ENCODE measurements around the gene CCL28. TPM values are rescaled to one million over a fixed set of nuclear protein-coding genes. Genes with fewer than 3 reads are reported as not detected.
"Not testable (repeated sequence)": the region's sequence is repeated elsewhere in the genome, so short reads cannot be mapped to it uniquely, and the experiment has no call there.

CCL28 gene, protein sequence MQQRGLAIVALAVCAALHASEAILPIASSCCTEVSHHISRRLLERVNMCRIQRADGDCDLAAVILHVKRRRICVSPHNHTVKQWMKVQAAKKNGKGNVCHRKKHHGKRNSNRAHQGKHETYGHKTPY
- 15.6 TPM for polyA plus RNA-seq (2013)

DNA sequence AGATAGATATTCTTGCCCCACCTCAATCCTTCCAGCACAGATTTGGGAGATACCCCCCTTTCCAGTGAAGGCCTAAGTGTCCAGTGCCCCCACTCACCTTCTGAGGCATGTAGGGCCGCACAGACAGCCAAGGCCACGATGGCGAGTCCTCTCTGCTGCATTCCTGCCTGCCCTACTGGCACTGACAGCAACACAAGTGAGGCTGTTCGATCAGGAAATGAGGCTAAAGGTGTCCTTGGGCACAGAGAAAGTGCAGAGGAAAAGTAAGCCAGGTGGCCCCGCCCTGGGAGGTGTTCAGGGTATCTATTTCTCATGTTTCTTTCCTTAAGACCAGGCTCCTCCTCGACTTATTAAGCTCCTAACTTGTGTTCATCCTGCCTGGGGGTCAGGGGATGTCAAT is at the start of gene CCL28:
Gene CCL28 (minus strand): TSS at position 236 of the 400 bp plus-strand sequence. CDS start 75 bp downstream, at position 161.
- no peaks in the 10 kb centered on the region for H3K9me3 ChIP-seq (ENCODE audit: control extremely low read depth in 1 of 5, control insufficient read depth in 4 of 5, insufficient read depth in 2 of 5, low read depth in 1 of 5, low read length in 4 of 5)
- H3K27me3 ChIP-seq (replicated peaks in 2 of 5; ENCODE audit: control insufficient read depth in 4 of 5, insufficient read depth in 5 of 5, low read length in 4 of 5) = no peaks in the 10 kb centered on the region
- POLR2A ChIA-PET = no interaction called here
- H3K4me1 ChIP-seq (ENCODE audit: control extremely low read depth in 1 of 4, control insufficient read depth in 4 of 4, insufficient read depth in 4 of 4, low read length in 3 of 4) = no peaks in the 10 kb centered on the region
- CTCF ChIA-PET = interaction anchor here (1.2 kb wide), 1 partner anchor 63 kb away, joined by 3 read pairs; no protein-coding TSS in a partner anchor
- H3K4me3 ChIP-seq (ENCODE audit: control insufficient read depth in 1 of 7, extremely low read depth in 1 of 7, insufficient read depth in 4 of 7, low read depth in 2 of 7, low read length in 6 of 7) = no peak within 1 kb of the TSS
- no peak within 1 kb of the TSS for H3K27ac ChIP-seq (ENCODE audit: insufficient read depth in 1 of 2, low read depth in 1 of 2, low read length in 2 of 2, poor library complexity in 1 of 2, severe bottlenecking in 2 of 2)
- no peak for DNase-seq
- no peaks in the 10 kb centered on the region for H3K36me3 ChIP-seq (ENCODE audit: control insufficient read depth in 4 of 4, insufficient read depth in 4 of 4, low read length in 3 of 4)
- WGBS (ENCODE audit: insufficient coverage) = 98% methylated on average over 5 of the region's 6 CpGs

DNA sequence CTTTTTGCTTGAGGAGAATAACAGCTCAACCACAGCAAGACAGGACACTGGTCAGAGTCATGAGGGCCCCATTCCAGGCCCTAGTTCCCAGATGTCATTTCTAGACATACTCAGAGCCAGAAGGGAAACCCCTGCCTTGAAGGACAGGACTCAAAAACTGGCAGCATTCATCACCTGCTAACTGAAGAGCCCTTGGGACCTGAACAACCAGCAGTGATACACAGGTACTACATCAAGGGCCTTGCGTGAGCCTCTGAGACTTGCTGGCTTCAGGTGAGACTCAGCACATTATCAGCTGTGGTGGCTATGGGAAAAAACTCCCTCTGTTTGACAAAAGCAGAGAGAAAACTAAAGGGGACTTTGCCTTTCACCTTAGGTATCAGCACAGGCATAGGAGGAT is 48.9 kb upstream of the CCL28 start:
- 100% methylated on average over 1 of the region's 1 CpG for WGBS (ENCODE audit: insufficient coverage)
- no peak overlapping the region for H3K4me3 ChIP-seq (ENCODE audit: control insufficient read depth in 1 of 7, extremely low read depth in 1 of 7, insufficient read depth in 4 of 7, low read depth in 2 of 7, low read length in 6 of 7)
- ChIA-PET CTCF (no interaction called here), POLR2A (no interaction called here)
- H3K4me1 ChIP-seq (ENCODE audit: control extremely low read depth in 1 of 4, control insufficient read depth in 4 of 4, insufficient read depth in 4 of 4, low read length in 3 of 4) = no peaks in the 10 kb centered on the region
- H3K27ac ChIP-seq (ENCODE audit: insufficient read depth in 1 of 2, low read depth in 1 of 2, low read length in 2 of 2, poor library complexity in 1 of 2, severe bottlenecking in 2 of 2) = no peak overlapping the region
- H3K9me3 ChIP-seq (ENCODE audit: control extremely low read depth in 1 of 5, control insufficient read depth in 4 of 5, insufficient read depth in 2 of 5, low read depth in 1 of 5, low read length in 4 of 5) = peaks cover 2 to 38% (median 6%) of the 10 kb centered on the region in 5 experiments
- DNase-seq = no peak
- peaks cover 0 to 19% (median 1%) of the 10 kb centered on the region in 4 experiments for H3K36me3 ChIP-seq (ENCODE audit: control insufficient read depth in 4 of 4, insufficient read depth in 4 of 4, low read length in 3 of 4)
- no peaks in the 10 kb centered on the region for H3K27me3 ChIP-seq (replicated peaks in 2 of 5; ENCODE audit: control insufficient read depth in 4 of 5, insufficient read depth in 5 of 5, low read length in 4 of 5)

DNA sequence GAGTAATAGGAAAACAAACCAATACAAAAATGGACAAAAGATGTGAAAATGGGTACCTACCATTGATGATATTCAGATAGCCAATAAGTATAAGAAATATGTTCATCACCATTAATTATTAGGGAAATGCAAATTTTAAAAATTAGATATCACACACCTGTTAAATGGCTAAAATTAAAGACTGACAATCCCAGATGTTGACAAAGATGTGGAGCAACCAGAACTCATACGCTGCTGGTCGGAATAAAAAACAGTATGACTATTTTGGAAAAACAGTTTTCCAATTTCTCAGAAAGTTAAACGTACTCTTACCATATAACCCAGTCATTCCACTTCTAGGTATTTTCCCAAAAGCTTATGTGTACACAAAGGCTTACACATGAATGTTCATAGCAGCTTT is 44.4 kb upstream of the CCL28 start:
- ChIA-PET CTCF (interaction anchor here (2.1 kb wide), 1 partner anchor 13 kb away, joined by 6 read pairs; no protein-coding TSS in a partner anchor), POLR2A (no interaction called here)
- Histone ChIP-seq H3K27me3 (replicated peaks in 2 of 5; ENCODE audit: control insufficient read depth in 4 of 5, insufficient read depth in 5 of 5, low read length in 4 of 5) (no peaks in the 10 kb centered on the region), H3K4me1 (ENCODE audit: control extremely low read depth in 1 of 4, control insufficient read depth in 4 of 4, insufficient read depth in 4 of 4, low read length in 3 of 4) (no peaks in the 10 kb centered on the region), H3K36me3 (ENCODE audit: control insufficient read depth in 4 of 4, insufficient read depth in 4 of 4, low read length in 3 of 4) (peaks cover 0 to 26% (median 3%) of the 10 kb centered on the region in 4 experiments), H3K9me3 (ENCODE audit: control extremely low read depth in 1 of 5, control insufficient read depth in 4 of 5, insufficient read depth in 2 of 5, low read depth in 1 of 5, low read length in 4 of 5) (peaks cover 2 to 35% (median 9%) of the 10 kb centered on the region in 5 experiments), H3K4me3 (ENCODE audit: control insufficient read depth in 1 of 7, extremely low read depth in 1 of 7, insufficient read depth in 4 of 7, low read depth in 2 of 7, low read length in 6 of 7) (no peak overlapping the region), H3K27ac (ENCODE audit: insufficient read depth in 1 of 2, low read depth in 1 of 2, low read length in 2 of 2, poor library complexity in 1 of 2, severe bottlenecking in 2 of 2) (no peak overlapping the region)
- DNase-seq = no peak
- 94% methylated on average over 3 of the region's 3 CpGs for WGBS (ENCODE audit: insufficient coverage)

DNA sequence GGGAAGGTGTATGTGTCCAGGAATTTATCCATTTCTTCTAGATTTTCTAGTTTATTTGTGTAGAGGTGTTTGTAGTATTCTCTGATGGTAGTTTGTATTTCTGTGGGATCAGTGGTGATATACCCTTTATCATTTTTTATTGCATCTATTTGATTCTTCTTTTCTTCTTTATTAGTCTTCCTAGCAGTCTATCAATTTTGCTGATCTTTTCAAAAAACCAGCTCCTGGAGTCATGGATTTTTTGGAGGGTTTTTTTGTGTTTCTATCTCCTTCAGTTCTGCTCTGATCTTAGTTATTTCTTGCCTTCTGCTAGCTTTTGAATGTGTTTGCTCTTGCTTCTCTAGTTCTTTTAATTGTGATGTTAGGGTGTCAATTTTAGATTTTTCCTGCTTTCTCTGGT is 29.4 kb upstream of the CCL28 start:
- H3K27me3 ChIP-seq (replicated peaks in 2 of 5; ENCODE audit: control insufficient read depth in 4 of 5, insufficient read depth in 5 of 5, low read length in 4 of 5); CTCF ChIA-PET; H3K27ac ChIP-seq (ENCODE audit: insufficient read depth in 1 of 2, low read depth in 1 of 2, low read length in 2 of 2, poor library complexity in 1 of 2, severe bottlenecking in 2 of 2); H3K4me3 ChIP-seq (ENCODE audit: control insufficient read depth in 1 of 7, extremely low read depth in 1 of 7, insufficient read depth in 4 of 7, low read depth in 2 of 7, low read length in 6 of 7); H3K4me1 ChIP-seq (ENCODE audit: control extremely low read depth in 1 of 4, control insufficient read depth in 4 of 4, insufficient read depth in 4 of 4, low read length in 3 of 4); DNase-seq; POLR2A ChIA-PET: not testable (repeated sequence)
- peaks cover 0 to 12% (median 2%) of the 10 kb centered on the region in 5 experiments for H3K9me3 ChIP-seq (ENCODE audit: control extremely low read depth in 1 of 5, control insufficient read depth in 4 of 5, insufficient read depth in 2 of 5, low read depth in 1 of 5, low read length in 4 of 5)
- peaks cover 0 to 21% (median 6%) of the 10 kb centered on the region in 4 experiments for H3K36me3 ChIP-seq (ENCODE audit: control insufficient read depth in 4 of 4, insufficient read depth in 4 of 4, low read length in 3 of 4)

DNA sequence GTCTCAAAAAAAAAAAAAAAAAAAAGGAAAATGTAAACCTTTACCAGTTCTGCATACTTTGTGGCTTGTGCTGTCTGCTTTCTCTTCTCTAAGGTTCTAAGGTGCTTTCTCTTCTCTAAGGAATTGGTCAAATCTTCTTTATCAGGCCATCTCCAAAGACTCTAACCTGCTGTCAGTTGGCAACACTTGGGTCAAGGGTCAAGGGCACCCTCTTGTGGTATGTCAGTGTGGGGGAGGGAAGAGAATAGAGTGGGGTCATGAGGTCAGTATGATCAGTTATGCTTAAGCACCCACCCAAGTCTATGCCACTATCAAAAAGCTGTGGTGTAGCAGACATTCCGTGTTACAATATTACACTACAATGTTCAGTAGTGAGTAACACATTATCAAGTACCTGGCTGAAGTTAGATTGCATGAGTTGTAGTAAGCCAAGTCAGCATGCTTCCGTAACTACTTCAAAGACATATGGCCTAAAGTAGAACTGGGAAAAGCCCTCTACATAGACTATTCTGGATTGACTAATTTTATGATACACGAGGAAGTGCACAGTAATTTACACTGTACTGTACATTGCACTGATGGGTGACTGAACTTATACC is 25.0 kb upstream of the CCL28 start:
- ChIA-PET CTCF (interaction anchor here (1.2 kb wide), 1 partner anchor 12 kb away, joined by 3 read pairs; no protein-coding TSS in a partner anchor), POLR2A (interaction anchor here (0.5 kb wide), 1 partner anchor 14 kb away, joined by 4 read pairs; no protein-coding TSS in a partner anchor)
- Histone ChIP-seq H3K27ac (ENCODE audit: insufficient read depth in 1 of 2, low read depth in 1 of 2, low read length in 2 of 2, poor library complexity in 1 of 2, severe bottlenecking in 2 of 2) (no peak overlapping the region), H3K4me1 (ENCODE audit: control extremely low read depth in 1 of 4, control insufficient read depth in 4 of 4, insufficient read depth in 4 of 4, low read length in 3 of 4) (peaks cover 0 to 12% (median 0%) of the 10 kb centered on the region in 4 experiments), H3K36me3 (ENCODE audit: control insufficient read depth in 4 of 4, insufficient read depth in 4 of 4, low read length in 3 of 4) (no peaks in the 10 kb centered on the region), H3K27me3 (replicated peaks in 2 of 5; ENCODE audit: control insufficient read depth in 4 of 5, insufficient read depth in 5 of 5, low read length in 4 of 5) (no peaks in the 10 kb centered on the region), H3K9me3 (ENCODE audit: control extremely low read depth in 1 of 5, control insufficient read depth in 4 of 5, insufficient read depth in 2 of 5, low read depth in 1 of 5, low read length in 4 of 5) (peaks cover 0 to 2% (median 0%) of the 10 kb centered on the region in 5 experiments), H3K4me3 (ENCODE audit: control insufficient read depth in 1 of 7, extremely low read depth in 1 of 7, insufficient read depth in 4 of 7, low read depth in 2 of 7, low read length in 6 of 7) (no peak overlapping the region)
- no peak for DNase-seq
- WGBS (ENCODE audit: insufficient coverage) = 100% methylated on average over 2 of the region's 3 CpGs

DNA sequence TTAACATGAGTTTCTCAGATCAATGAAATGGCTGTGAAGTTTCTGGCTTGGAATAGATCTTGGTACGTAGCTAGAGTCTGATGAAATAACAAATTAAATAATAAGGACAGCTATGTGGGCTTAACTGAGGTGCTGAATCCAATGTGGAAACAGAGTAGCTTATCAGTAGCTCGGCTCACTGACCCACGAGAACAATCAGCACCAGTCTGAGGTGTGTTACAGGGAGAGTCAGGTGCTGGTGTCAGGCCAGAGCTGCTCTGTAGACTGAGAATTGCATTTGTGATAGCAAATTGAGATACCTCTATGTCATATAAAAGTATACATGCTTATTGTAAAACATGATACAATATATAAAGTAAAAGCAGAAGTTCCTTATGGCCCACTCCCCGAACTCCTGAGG is 21.2 kb upstream of the CCL28 start:
- Histone ChIP-seq H3K9me3 (ENCODE audit: control extremely low read depth in 1 of 5, control insufficient read depth in 4 of 5, insufficient read depth in 2 of 5, low read depth in 1 of 5, low read length in 4 of 5) (peaks cover 0 to 2% (median 0%) of the 10 kb centered on the region in 5 experiments), H3K4me3 (ENCODE audit: control insufficient read depth in 1 of 7, extremely low read depth in 1 of 7, insufficient read depth in 4 of 7, low read depth in 2 of 7, low read length in 6 of 7) (no peak overlapping the region), H3K36me3 (ENCODE audit: control insufficient read depth in 4 of 4, insufficient read depth in 4 of 4, low read length in 3 of 4) (no peaks in the 10 kb centered on the region), H3K27ac (ENCODE audit: insufficient read depth in 1 of 2, low read depth in 1 of 2, low read length in 2 of 2, poor library complexity in 1 of 2, severe bottlenecking in 2 of 2) (no peak overlapping the region), H3K4me1 (ENCODE audit: control extremely low read depth in 1 of 4, control insufficient read depth in 4 of 4, insufficient read depth in 4 of 4, low read length in 3 of 4) (peaks cover 0 to 9% (median 0%) of the 10 kb centered on the region in 4 experiments), H3K27me3 (replicated peaks in 2 of 5; ENCODE audit: control insufficient read depth in 4 of 5, insufficient read depth in 5 of 5, low read length in 4 of 5) (no peaks in the 10 kb centered on the region)
- POLR2A ChIA-PET = no interaction called here
- DNase-seq = no peak
- CTCF ChIA-PET = no interaction called here
- WGBS (ENCODE audit: insufficient coverage) = 96% methylated on average over 3 of the region's 4 CpGs

DNA sequence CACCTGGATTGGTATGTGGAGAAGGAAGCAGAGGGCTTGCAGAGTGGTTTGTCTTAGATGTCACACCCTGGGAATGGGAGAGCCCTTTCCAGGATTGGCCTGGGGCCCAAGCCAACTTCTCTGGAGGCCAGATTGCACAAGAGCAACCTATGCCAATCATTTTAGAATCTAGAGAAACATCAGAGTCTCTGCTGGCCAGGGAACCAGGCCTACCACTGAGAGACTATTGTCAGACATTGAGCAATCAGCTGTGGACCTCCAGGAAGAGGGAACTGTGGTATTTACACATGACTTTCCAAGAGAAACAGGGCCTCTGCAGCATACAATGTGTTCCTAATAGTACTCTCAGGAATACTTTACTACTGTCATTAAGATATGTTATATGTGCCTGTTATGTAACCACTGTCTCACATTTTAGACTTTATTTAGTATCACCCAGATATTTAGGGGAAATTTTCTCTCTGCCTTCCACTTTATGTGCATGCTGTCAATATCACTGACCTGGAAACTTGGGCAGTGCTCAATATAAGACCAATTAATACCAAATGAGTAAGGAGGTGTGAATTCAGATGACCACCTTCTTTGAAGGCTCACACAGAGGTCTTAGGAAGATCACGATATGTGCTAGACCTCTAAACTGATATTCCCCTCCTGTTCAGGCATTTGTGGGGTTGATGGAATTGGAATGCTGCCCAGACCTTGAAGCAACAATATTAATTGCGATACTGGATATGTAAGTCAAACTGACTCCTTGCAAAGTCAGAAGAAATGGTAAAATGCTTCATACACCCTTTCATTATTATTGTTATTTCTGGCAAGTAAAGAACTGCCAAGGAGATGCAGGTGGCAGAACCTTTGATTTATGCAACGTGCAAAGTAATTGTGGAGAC is 20.5 kb upstream of the CCL28 start:
- H3K4me1 ChIP-seq (ENCODE audit: control extremely low read depth in 1 of 4, control insufficient read depth in 4 of 4, insufficient read depth in 4 of 4, low read length in 3 of 4) = peaks cover 0 to 9% (median 0%) of the 10 kb centered on the region in 4 experiments
- no peaks in the 10 kb centered on the region for H3K9me3 ChIP-seq (ENCODE audit: control extremely low read depth in 1 of 5, control insufficient read depth in 4 of 5, insufficient read depth in 2 of 5, low read depth in 1 of 5, low read length in 4 of 5)
- CTCF ChIA-PET = no interaction called here
- no peak overlapping the region for H3K4me3 ChIP-seq (ENCODE audit: control insufficient read depth in 1 of 7, extremely low read depth in 1 of 7, insufficient read depth in 4 of 7, low read depth in 2 of 7, low read length in 6 of 7)
- no peaks in the 10 kb centered on the region for H3K36me3 ChIP-seq (ENCODE audit: control insufficient read depth in 4 of 4, insufficient read depth in 4 of 4, low read length in 3 of 4)
- 100% methylated on average over 2 of the region's 3 CpGs for WGBS (ENCODE audit: insufficient coverage)
- POLR2A ChIA-PET = no interaction called here
- DNase-seq = no peak
- no peaks in the 10 kb centered on the region for H3K27me3 ChIP-seq (replicated peaks in 2 of 5; ENCODE audit: control insufficient read depth in 4 of 5, insufficient read depth in 5 of 5, low read length in 4 of 5)
- H3K27ac ChIP-seq (ENCODE audit: insufficient read depth in 1 of 2, low read depth in 1 of 2, low read length in 2 of 2, poor library complexity in 1 of 2, severe bottlenecking in 2 of 2) = no peak overlapping the region

Measured in common myeloid progenitor, CD34-positive (primary cell).